Fibroblast of skin of left biceps (primary cell): ENCODE data around the gene RFC5.
"Not testable (repeated sequence)": the region's sequence is repeated elsewhere in the genome, so short reads cannot be mapped to it uniquely, and the experiment has no call there.

Experiments
- DNase-seq, 2 experiments: peaks; one replicate each; pipeline ENCODE4 v3.0.0-alpha.2; 2013; ENCODE audit warnings: low read depth in 2 of 2

Gene RFC5

DNA sequence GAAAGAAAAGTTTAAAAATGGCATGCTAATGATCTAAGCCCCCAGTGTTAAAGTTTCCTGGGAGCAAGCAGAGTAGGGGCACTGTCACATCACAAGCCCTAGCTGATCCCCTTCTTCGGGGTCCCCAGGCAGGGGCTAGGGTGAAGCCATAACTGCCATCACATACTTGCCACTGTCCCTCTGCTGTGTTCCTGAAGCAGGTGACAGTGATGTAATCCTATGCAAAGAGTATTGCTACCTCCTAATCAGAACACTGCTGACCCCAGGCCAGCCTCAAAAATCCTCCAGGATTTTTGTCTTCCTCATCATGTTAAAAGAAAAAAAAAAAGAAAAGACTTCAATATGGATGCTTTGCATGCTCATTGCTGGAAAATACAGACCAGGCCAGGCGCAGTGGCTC, 1.2 kb upstream of the RFC5 start:
- DNase-seq = no peak

DNA sequence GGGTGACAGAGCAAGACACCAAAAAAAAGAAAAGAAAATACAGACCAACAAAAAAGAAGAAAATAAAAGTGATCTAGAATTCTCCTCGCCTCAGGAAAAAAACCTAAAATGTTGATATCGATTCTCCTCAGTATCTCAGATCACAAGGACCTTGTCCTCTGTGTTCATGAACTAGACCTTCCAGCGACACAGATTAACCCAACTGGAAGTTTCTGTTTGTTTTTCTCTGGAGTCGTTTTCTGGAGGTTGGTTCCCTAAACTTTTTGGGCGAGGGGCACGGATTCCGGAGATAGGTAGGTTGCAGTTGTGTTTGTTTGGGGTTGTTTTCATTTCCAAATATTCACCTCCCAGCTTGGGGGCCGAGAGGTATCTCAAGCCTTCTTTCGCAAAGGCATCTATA, 559 bp upstream of the RFC5 start:
- no peak for DNase-seq

DNA sequence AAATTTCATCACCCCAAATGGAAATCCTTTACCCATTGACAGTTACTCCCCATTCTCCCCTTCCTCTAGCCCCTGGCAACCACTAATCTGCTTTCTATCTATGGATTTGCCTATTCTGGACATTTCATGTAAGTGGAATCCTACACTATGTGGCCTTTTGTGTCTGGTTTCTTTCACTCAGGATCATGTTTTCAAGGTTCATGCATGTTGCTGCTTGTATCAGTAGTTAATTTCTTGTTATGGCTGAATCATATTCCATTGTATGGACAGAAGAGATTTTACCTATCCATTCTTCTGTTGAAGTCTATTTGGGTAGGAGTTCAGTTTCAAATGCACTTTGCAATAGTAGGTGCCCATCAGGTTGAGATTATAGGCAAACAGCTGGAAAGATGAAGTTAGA, 1.4 kb downstream of the RFC5 start:
- DNase-seq = no peak

DNA sequence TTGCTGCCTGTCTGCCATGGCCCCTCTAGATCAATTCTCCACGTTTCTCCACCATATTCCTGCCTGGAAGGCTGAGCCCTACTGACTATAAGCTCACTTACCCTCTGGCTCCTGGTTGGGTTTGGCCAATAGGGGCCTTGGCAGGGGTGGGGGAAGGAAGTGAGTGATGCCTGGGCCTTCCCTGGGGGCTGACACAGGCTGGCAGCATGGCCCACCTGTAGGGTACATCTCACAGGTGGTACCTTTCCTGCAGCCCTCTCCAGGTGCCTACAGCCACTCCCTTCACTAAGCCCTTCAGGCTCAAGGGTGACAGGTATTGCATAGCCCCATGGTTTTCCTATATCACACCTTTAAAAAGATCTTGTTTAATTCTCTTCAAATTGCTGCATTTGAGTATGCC, 3.5 kb downstream of the RFC5 start:
- no peak for DNase-seq

DNA sequence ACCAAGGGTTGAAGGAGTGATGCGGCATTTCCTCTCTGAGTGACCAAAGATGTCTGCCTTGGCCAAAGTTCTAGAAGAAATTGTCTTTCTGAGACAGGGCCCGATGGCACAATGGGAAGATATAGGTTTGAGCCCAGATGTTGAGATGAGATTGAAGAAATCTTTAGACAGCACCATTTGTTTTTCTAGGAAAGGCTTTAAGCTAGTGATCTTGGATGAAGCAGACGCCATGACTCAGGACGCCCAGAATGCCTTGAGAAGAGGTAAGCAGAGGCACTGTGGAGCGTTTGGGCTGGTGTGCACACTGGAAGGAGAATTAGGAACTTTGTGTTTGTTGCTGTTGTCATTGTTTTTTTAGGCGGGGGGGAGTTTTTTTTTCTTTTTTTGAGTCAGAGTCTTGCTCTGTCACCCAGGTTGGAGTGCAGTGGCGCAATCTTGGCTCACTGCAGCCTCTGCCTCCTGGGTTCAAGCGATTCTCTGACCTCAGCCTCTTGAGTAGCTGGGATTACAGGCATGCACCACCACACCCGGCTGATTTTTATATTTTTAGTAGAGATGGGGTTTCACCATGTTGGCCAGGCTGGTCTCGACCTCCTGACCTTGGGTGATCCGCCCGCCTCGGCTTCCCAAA, 5.7 kb downstream of the RFC5 start:
- DNase-seq = not testable (repeated sequence)

DNA sequence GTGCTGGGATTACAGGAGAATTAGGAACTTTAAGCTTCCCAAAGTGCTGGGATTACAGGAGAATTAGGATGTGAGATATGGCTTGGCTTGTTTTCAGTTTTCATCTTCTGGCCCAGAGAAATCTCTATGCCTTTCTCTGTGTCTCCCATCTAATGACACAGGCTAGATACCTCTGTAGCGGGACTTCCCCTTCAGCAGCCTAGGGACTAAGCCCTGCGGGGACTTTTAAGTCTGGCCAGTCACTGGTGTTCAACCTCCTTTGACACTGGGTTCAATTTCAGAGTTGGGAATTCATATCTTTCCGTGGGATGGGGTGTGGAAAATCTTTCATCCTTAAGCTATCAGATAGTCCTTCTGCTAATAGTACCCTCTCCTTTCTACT, 6.2 kb downstream of the RFC5 start:
- no peak for DNase-seq

DNA sequence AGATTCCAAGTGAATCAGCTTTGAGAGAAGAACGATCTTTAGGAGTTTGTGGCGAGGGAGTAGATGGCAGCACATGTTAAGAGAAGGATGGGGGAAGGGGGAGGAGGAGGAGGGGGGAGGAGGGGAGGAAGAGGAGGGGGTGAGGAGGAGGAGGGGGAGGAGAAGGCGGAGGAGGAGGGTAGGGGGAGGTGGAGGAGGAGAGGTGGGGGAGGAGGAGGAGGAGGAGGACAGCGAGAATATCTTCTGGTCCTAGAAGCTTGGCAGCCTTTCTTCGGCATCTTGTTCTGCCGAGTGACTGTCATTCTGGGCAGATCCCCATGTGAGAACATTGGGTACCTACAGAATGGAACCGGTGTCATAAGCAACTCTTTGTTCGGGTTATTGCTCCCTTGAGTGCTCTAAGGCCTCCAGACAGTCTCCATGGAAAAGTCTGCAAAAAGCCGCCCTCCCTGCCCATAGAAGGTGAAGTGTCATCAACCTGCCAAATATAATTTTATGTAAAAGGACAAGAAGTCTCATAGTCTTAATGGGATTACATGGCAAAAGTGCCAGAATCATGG, 6.9 kb downstream of the RFC5 start:
- DNase-seq = no peak

DNA sequence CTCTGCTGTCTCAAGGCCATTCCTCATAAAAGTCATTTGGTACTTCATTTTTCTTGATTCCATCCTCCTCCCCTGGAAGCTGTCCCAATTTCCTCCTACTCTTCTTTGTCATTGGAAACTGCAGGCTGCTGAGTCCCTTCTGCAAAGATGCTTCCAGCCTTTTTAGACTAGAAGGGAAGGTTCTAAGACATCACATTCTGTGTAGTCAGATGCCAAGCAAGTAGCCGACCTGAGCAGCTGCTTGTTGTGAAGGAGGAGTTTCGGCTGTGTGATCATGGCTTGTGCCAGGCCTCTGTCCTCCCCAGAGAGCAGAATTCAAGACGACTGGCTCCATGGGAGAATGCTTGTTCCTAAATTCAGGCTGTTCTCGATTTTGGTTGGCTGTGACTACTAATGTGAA, 8.7 kb downstream of the RFC5 start:
- DNase-seq = no peak

DNA sequence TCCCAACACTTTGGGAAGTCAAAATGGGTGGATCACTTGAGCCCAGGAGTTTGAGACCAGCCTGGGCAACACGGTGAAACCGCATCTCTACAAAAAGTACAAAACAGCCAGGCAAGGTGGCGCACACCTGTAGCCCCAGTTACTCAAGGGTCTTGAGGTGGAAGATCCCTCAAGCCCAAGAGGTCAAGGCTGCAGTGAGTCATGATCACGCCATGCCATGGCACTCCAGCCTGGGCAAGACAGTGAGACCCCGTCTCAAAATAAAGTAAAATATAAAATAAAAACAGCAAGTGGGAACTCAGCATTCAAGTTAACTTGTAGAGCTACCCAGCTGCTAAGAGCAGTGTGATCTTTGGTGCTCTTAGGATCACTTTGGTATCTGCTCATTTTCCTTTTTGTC, 12.7 kb downstream of the RFC5 start:
- DNase-seq = no peak

DNA sequence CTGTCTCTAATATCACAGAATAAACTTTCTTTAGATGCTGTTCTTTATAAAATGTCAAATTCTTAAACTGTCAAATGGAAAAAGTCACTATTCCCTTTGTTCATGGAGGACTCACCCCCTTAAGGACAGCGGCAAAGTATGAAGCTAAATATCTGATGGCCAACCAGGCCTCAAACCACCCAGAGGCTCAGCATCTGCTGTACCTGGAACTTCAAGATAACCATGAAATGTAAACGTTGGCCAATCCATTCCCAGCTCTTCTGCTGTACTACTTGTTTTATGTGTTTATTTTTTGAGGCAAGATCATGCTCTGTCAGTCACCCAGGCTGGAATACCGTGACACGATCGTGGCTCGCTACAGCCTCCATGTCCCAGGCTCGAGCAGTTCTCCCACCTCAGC, 15.7 kb downstream of the RFC5 start:
- DNase-seq = no peak

DNA sequence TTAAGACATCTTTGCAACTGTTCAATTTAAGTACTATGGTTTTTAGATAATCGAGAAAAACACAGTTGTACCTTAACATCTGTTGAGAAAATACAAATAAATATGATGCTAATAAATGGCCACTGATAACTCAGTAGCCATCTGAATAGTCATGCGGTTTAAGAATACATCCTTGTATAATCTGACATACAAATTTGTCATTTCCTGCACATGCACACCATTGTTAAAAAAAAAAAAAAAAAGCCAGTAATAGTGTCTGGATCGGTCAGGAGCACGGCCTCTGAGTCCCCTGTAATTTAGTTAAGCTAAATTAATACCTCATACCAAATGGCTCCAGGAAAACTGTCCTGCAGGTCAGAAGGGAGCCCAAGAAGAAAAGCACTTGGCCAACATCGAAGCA, 16.8 kb downstream of the RFC5 start:
- DNase-seq = no peak

DNA sequence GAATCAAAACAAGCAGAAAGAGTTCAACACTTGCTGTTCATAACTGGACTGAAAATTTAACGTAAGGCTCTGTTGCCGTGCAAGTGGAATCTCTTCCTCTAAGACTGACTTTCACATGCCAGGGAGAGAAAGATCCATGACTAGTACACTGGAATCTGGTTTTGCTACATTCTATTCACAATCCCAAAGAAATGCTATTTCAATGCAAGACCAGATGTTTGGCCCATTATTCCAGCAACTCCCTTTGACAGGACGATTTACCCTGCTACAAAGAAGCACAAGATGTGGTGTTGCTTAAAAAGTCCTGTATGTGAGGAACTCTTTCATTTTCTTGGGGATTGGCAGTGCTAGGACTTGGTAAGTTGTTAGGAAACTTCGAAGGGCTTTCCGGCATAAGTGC, 17.4 kb downstream of the RFC5 start:
- no peak for DNase-seq

DNA sequence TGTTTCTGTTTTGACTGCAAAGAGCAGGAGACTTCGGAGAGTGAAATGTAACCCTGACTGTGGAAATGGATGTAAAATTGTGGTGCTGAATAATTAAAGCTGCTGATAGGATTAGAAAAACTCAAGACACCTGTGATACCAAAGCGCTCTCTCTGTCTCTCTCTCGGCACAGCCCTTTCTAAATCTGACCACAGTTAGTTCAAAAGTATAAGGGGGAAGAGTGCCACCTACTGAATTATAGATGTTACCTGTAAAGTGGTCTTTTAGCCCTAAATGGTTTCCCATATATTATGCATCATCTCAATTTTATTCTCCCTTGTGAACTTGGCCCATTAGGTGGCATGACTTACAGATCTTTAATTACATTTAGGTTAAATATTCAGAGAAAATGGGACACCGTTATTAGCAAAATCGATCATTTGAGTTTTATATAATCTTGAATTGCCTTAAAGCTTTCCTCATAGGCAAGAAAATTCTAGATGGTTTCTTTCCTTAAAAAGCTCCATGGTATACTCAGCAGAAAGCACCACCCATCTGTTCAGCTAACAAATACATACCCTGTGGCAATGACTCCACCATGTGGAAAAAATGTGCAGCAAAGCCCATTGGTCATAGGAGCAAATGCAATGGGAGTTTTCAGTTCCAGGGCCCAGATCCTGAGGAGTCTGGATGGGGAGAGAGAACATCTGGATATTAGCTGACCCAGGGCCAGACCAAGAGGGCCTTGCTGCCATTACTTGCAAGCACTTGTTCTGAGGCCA, 18.1 kb downstream of the RFC5 start:
- no peak for DNase-seq

DNA sequence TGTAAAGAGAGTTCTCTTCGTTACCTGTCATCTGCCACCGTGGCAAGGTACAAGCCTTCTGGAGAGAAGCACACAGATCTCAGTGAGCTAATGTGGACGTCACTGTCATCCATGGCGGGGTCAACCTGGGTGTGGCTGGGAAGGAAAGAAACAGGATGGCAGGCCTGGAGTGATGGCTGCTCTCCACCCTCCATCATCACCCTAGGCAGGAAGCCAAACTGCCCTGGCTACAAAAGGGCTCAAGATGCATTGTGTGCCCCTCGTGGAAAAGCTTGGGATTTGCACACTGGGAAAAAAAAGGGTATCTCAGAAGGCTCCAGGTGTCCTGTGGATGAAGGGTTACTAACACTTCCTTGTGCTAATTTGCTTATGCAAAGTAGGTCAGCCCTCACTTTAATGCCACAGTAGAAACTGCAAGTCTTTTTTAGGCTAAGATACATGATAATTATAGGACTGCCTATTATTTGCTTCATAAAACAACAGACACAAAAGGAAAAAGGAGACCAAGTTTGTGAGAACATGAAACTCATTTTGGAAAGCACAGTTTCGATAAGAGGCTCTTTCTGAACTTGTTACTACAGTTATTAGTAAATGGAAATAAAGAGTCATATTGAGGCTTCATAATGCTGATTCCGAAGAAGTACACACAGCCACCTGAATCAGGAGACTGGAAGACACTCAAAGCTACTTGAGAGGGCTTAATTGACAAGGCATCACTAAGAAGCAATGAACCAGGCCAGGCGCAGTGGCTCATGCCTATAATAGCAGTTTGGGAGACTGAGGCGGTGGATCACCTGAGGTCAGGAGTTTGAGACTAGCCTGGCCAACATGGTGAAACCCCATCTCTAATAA, 18.9 kb downstream of the RFC5 start:
- no peak for DNase-seq

DNA sequence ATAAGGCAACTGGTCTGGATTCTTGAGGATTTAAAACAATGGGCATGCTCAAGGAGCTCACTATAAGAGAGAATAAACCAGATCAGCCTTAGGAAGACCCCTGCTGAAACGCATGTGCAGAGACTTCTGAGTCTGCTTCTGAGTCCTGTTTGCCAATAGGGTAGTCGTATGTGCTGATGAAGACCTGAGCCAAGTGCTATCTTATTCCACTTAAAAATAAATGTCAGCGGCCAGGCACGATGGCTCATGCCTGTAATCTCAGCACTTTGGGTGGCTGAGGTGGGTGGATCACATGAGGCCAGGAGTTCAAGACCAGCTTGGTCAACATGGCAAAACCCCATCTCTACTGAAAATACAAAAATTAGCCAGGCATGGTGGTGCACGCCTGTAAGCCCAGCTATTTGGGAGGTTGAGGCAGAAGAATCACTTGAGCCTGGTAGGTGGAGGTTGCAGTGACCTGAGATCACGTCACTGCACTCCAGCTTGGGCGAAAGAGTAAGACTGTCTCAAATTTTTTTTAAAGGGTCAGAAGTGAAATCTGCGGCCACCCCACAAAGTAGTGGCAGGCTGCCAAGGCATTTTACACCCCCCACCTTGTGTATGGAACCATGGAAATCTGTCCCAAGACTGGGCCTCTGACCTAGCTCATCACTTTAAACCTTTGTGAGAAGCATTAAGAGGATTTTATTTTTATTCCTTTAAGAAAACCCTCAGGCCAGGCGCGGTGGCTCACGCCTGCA, 20.3 kb downstream of the RFC5 start:
- DNase-seq = no peak

DNA sequence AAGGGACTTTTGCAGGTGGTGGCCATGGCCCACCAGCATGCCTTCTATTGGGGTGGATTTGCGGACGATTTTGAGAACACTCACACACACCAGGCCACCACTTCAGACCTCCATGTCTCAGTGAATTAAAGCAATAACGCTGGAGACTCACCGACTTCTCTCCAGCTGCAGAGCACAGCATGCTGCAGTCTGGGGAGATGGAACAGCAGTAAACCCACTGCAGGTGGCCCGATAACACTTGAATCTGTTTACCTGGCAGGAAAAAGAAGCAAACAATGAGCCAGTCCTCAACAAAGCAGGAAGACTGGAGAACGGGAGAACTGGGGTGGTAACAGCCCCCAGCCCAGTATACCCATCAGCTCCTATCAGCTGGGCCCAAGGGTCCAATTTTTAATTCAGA, 21.6 kb downstream of the RFC5 start:
- DNase-seq = no peak

DNA sequence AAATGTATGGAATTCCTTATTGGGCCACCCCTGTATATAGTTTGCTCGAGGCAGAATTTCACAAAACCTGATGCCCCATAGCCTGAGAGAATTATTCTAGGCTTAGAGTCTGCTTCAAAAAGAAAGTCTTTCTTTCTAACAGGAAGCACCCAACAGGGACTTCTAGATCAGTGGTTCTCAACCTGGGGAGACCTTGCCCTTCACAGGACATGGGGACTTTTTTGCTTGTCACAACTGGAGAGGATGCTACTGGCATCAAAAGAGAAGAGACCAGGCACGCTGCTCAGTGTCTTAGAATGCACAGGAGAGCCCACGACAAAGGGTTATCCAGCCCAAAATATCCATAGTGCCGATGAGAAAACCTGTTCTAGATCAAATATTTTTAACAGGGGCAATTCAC, 25.6 kb downstream of the RFC5 start:
- DNase-seq = no peak

DNA sequence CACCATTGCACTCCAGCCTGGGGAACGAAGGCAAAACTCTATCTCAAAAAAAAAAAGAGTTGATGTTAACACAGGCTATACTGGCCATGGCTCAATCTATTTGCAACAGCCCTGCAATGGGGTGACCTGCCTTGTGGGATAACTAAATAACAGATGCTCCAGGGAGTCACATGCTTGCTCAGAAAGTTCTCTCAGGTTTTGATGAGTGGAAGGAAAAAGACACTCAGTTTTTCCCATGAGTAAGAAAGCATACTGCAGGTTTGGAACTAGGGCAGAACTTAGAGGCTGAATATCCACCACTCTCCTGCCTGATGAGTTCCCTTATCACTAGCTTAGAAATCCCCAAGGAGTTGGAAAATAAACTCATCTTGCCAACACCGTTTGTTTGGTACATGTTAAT, 27.6 kb downstream of the RFC5 start:
- no peak for DNase-seq

DNA sequence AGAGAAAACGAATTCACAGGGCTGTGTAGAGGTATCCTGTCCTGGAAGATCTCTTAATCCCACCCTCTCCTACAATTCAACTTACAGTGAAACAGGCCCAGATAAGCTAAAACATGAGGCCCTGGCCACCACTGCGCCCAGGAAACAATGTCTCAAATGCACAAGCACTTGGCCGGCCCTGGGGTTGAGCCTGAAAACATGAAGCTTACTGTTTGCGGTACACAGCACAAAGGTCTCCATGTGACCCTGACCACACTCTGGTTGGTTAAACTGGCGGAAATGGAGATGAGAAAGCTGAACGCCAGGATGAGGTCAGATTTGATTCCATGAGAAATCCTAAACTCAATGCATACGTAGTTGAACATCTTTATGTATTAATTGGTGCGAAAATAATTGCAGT, 28.1 kb downstream of the RFC5 start:
- DNase-seq = no peak

DNA sequence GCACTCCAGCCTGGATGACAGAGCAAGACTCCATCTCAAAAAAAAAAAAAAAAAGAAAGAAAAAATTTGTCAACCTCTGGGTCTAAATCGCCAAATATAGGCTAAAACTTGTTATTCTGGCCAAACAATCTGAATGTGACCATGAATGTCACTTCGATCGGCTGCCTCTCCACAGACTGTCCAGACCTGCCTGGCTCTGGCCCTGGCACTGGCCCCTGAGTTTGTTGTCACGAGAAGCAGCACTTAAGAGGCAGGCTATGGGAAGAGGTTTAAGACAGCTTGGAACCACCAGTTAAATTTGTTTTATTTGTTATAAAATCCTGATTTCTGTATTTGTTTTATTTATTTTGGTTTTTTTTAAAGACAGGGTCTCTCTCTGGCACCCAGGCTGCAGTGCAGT, 29.9 kb downstream of the RFC5 start:
- no peak for DNase-seq

DNA sequence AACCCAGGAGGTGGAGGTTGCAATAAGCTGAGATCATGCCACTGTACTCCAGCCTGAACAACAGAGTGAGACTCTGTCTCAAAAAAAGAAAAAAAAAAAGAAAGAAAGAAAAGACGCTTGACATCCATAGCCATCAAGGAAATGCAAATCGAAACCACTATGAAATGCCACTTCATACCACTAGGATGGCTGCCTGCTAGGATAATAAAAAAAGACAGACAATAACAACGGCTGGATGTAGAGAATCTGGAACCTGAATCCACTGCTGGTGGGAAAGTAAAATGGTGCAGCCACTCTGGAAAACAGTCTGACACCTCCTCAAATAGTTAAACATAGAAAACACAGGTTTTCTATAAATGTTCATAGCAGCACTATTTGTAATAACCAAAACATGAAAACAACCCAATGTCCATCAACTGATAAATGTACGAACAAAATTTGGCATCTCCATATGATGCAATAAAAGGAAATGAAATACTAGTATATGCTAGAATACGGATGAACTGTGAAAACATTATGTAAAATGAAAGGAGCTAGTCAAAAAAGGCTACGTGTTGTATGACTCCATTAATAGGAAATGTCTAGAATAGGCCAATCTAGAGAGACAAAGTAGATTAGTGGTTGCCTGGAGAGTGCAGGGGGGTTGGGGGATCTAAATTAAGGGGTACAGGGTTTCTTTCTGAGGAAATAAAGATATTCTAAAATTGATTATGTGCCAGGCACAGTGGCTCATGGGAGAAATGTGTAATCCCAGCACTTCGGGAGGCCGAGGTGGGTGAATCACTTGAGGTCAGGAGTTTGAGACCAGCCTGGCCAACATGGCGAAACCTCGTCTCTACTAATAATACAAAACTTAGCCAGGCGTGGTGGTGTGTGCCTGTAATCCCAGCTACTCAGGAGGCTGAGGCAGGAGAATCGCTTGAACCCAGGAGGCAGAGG, 34.7 kb downstream of the RFC5 start:
- DNase-seq = no peak
